Gastrocnemius medialis (tissue), 4 donors: ENCODE measurements around the gene BARHL2.

Source experiments
- POLR2A ChIP-seq, 2 donors: fragments of 450-650 bp; IDR thresholded peaks; one replicate each; pipeline ENCODE4 v1.6.1; 2017; ENCODE audit warnings: antibody characterized with exemption in 2 of 2, mild to moderate bottlenecking in 2 of 2, moderate library complexity in 2 of 2
- TF ChIP-seq, protein P1 (sequence below), 5 experiments: fragments of 450-650 bp in 3 of 5; fragments of 200-600 bp in 2 of 5; sonication (generic) in 2 of 5; IDR thresholded peaks in 4 of 5; conservative IDR thresholded peaks in 1 of 5; 1 replicate in 4 of 5; 2 replicates in 1 of 5; pipeline ENCODE4 v1.5.1; 2016 to 2019; ENCODE audit warnings: antibody characterized with exemption in 5 of 5, mild to moderate bottlenecking in 3 of 5, moderate library complexity in 3 of 5

DNA sequence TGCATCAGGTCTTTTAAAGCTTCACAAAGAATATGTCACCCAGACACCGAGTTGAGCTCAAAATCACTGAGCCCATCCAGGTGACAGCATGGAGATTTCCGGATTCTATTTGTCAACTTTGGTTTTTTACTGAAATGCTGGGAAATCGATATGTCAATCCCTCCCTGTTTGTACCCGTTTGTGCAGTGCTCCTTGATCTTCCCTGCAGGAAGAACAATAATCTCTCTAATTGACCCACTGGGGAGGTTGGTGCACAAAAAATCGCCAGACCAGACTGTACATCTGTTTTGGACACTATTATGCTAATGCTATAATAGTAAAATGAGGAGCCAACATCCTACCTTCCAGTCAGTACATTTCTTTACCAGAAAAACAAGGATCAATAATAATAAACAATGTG lies 1.8 kb downstream of the BARHL2 start:
- TF ChIP-seq, protein P1, sequence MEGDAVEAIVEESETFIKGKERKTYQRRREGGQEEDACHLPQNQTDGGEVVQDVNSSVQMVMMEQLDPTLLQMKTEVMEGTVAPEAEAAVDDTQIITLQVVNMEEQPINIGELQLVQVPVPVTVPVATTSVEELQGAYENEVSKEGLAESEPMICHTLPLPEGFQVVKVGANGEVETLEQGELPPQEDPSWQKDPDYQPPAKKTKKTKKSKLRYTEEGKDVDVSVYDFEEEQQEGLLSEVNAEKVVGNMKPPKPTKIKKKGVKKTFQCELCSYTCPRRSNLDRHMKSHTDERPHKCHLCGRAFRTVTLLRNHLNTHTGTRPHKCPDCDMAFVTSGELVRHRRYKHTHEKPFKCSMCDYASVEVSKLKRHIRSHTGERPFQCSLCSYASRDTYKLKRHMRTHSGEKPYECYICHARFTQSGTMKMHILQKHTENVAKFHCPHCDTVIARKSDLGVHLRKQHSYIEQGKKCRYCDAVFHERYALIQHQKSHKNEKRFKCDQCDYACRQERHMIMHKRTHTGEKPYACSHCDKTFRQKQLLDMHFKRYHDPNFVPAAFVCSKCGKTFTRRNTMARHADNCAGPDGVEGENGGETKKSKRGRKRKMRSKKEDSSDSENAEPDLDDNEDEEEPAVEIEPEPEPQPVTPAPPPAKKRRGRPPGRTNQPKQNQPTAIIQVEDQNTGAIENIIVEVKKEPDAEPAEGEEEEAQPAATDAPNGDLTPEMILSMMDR (IDR thresholded peaks at IDR 0.05 in 4 of 5, conservative IDR thresholded peaks at IDR 0.05 in 1 of 5) = no peak
- no peak for TF ChIP-seq POLR2A (IDR thresholded peaks at IDR 0.05)
